ENCODE measurements around the gene SLC38A6. TPM values are rescaled to one million over a fixed set of nuclear protein-coding genes. Genes with fewer than 3 reads are reported as not detected.

Gene SLC38A6
- total RNA-seq, 2 donors from 2014 or later = 5.7 to 6.9 TPM

GRCh38 chr14:61042220-61042619 lies 61.2 kb downstream of the SLC38A6 start:
- Histone ChIP-seq H3K27me3 (no peaks in the 10 kb centered on the region), H3K9me3 (no peaks in the 10 kb centered on the region), H3K4me1 (no peaks in the 10 kb centered on the region), H3K36me3 (no peaks in the 10 kb centered on the region), H3K27ac (no peak overlapping the region), H3K4me3 (no peak overlapping the region)
- no peak for DNase-seq (ENCODE audit: low spot score)
- TF ChIP-seq CTCF (IDR thresholded peaks at IDR 0.05) = no peak

GRCh38 chr14:61043506-61043905 lies 62.5 kb downstream of the SLC38A6 start:
- Histone ChIP-seq H3K27ac (no peak overlapping the region), H3K4me3 (no peak overlapping the region), H3K27me3 (no peaks in the 10 kb centered on the region), H3K9me3 (no peaks in the 10 kb centered on the region), H3K4me1 (no peaks in the 10 kb centered on the region), H3K36me3 (no peaks in the 10 kb centered on the region)
- DNase-seq (ENCODE audit: low spot score) = no peak
- no peak for TF ChIP-seq CTCF (IDR thresholded peaks at IDR 0.05)

- no peaks in the 10 kb centered on the region for H3K27me3 ChIP-seq
- no peak for TF ChIP-seq CTCF (IDR thresholded peaks at IDR 0.05)
- no peak overlapping the region for H3K27ac ChIP-seq
- no peaks in the 10 kb centered on the region for H3K36me3 ChIP-seq
- H3K4me1 ChIP-seq = no peaks in the 10 kb centered on the region
- no peak overlapping the region for H3K4me3 ChIP-seq
- H3K9me3 ChIP-seq = no peaks in the 10 kb centered on the region
- no peak for DNase-seq (ENCODE audit: low spot score)
Observed at GRCh38 chr14:61047021-61047420, 66.0 kb downstream of the SLC38A6 start.

- Histone ChIP-seq H3K4me3 (no peak overlapping the region), H3K9me3 (no peaks in the 10 kb centered on the region), H3K4me1 (no peaks in the 10 kb centered on the region), H3K27me3 (no peaks in the 10 kb centered on the region), H3K36me3 (no peaks in the 10 kb centered on the region), H3K27ac (no peak overlapping the region)
- TF ChIP-seq CTCF (IDR thresholded peaks at IDR 0.05) = no peak
- DNase-seq (ENCODE audit: low spot score) = no peak
Observed at GRCh38 chr14:61048640-61049039, 67.6 kb downstream of the SLC38A6 start.

- no peak for DNase-seq (ENCODE audit: low spot score)
- H3K4me3 ChIP-seq = no peak overlapping the region
- H3K36me3 ChIP-seq = no peaks in the 10 kb centered on the region
- H3K27ac ChIP-seq = no peak overlapping the region
- H3K9me3 ChIP-seq = no peaks in the 10 kb centered on the region
- TF ChIP-seq CTCF (IDR thresholded peaks at IDR 0.05) = no peak
- H3K4me1 ChIP-seq = no peaks in the 10 kb centered on the region
- H3K27me3 ChIP-seq = no peaks in the 10 kb centered on the region
Observed at GRCh38 chr14:61050417-61050816, 69.4 kb downstream of the SLC38A6 start.

- H3K27me3 ChIP-seq = no peaks in the 10 kb centered on the region
- H3K4me3 ChIP-seq = no peak overlapping the region
- H3K9me3 ChIP-seq = no peaks in the 10 kb centered on the region
- H3K27ac ChIP-seq = no peak overlapping the region
- no peaks in the 10 kb centered on the region for H3K4me1 ChIP-seq
- peak; percentile 68 for DNase-seq (ENCODE audit: low spot score)
- H3K36me3 ChIP-seq = no peaks in the 10 kb centered on the region
- no peak for TF ChIP-seq CTCF (IDR thresholded peaks at IDR 0.05)
Observed at GRCh38 chr14:61051051-61051450, 70.0 kb downstream of the SLC38A6 start.

All from right atrium auricular region (tissue), 2 donors.